Subcutaneous adipose tissue (tissue), 4 donors: Measurements from ENCODE around the gene MTOR. TPM values are rescaled to one million over a fixed set of nuclear protein-coding genes. Genes with fewer than 3 reads are reported as not detected.

Experiments
- total RNA-seq, 4 donors: library from RNA; depleted of rRNA; stranded (reverse); fragments of >200 nt; gene quantifications; one replicate each; pipeline ENCODE4 v1.1.0, GENCODE V29; 2016
- TF ChIP-seq, protein P1 (sequence below): fragments of 450-650 bp; IDR thresholded peaks from one replicate; pipeline ENCODE4 v1.5.1; 2016; ENCODE audit warnings: low read depth, mild to moderate bottlenecking, control low read depth, antibody characterized with exemption, moderate library complexity

MTOR gene
- total RNA-seq, 4 donors from 2014 or later: 36.2 to 54.1 (median 40.1) TPM

DNA sequence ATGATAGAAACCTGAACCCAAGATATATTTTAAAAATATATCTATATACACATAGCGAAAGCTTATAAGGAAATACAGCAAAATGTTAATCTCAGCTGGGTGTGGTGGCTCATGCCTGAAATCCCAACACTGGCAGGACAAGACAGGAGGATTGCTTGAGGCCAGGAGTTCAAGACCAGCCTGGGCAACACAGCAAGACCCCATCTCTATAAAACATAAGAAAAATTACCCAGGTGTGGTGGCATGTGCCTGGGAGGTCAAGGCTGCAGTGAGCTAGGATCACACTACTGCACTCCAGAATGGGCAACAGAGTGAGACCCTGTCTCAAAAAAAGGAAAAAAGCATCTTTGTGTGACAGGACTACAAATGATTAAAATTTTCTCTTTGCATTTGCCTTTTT is 196.6 kb downstream of the MTOR start:
- TF ChIP-seq, protein P1, sequence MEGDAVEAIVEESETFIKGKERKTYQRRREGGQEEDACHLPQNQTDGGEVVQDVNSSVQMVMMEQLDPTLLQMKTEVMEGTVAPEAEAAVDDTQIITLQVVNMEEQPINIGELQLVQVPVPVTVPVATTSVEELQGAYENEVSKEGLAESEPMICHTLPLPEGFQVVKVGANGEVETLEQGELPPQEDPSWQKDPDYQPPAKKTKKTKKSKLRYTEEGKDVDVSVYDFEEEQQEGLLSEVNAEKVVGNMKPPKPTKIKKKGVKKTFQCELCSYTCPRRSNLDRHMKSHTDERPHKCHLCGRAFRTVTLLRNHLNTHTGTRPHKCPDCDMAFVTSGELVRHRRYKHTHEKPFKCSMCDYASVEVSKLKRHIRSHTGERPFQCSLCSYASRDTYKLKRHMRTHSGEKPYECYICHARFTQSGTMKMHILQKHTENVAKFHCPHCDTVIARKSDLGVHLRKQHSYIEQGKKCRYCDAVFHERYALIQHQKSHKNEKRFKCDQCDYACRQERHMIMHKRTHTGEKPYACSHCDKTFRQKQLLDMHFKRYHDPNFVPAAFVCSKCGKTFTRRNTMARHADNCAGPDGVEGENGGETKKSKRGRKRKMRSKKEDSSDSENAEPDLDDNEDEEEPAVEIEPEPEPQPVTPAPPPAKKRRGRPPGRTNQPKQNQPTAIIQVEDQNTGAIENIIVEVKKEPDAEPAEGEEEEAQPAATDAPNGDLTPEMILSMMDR: no peak

DNA sequence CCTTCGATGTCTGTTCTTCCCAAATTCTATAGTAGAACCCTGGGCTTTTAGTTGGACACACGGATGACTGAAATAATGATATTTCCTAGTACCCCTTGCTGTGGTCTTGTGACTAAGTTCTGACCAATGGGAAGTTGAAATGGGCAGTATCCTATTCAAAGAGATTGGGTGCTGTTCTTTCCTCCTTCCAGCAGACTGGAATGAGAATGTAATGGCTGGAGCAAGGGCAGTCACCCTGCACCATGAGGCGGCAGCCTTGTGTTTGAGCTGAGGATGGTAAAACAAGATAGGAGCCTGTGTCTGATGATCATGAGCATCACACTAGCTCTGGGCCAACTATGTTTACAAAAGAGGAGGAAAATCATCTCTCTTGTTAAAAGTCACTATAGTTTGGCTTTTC is 197.4 kb downstream of the MTOR start:
- TF ChIP-seq, protein P1: no peak

DNA sequence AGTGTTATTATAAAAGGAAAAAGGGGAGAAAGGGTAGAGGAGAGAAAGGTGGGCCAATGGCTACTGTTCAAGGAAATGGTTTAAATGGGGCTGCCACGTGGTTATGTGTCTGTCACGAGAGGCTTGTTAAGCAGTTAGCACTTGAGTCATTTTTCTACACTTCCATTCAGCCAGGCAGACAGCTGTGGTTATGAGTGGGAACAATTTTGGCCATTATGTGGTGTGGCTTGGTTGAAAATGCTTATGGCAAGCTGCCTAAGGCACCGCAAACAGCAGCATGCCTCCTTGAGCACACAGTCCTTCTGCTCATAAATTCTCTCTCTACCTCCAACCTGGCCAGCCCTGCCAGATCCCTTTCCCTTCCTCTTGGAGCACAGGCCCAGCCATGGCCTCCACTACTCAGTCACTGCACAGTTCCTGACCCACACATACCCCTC is 199.4 kb downstream of the MTOR start:
- TF ChIP-seq, protein P1: no peak

DNA sequence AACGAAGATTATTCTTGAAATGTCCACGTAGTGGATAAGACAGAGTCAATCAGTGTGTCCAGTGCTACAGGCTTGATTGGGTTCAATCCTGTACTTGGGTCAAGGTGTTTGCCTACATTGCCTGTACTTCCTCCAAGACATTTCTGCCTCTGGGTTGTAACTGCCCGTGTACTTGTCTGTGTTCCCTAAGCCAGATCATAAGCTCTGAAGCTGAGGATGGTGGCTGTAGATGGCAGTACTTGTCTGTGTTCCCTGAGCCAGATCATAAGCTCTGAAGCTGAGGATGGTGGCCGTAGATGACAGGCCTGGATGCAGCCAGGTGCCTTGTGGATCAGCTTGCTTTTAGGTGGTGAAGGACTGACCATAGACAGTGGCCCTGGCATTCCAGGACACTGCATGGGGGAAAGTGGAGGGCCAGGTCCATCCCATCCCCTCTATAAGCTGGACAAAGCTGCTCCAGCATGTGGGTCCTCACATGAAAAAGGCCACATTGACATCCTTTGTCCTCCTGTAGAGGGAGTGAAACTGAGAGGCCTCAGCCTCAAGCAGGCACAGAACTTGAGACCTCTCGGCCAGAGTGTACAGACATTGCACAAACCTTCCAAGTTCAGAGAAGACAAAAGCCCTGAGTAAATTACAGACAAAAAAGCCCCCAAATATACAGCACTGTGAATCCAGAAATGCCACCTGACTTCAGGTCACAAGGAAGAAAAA is 200.5 kb downstream of the MTOR start:
- TF ChIP-seq, protein P1: no peak

DNA sequence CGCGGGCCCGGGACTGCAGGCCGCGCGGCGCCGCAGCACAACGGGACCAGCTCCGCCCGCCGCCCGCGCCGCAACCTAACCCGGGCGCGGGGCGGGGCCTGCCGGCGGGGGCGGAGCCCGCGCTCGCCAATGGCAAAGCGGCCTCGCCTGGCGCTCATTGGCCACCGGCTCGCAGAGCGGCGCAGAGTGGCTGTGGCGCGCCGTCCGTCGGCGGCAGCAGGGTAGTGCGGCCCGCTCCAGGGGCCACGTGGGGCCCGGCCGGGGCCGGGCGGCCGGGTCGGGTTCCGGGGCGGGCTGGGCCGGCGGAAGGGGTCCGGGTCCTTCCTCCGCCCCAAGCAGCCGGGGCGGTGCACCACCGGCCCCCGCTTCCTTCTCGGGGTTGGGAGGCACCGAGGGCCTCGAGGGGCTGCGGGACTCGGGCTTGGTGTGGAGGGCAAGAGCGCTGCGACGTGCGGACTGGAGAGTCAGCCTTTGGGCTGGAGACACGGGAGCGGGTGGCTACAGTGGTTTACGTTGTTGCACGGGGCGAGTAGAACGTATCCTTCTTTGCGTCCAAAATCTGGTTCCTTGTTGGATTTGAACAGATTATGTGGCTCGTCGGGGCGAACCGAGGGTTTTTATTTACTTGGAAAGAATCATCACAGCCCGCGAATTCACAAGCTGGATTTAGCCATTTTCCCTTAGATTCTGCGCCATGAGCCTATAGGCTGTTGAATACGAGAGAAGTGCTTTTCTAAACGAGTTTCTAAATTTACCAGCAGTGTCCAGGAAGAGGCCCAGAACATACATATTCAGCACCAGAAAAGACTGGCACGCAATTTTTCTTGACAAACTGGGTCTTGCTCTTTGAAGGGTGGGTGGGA is 202.2 kb downstream of the MTOR start, which contains the start of gene SRM:
Gene SRM (minus strand): TSS at position 51 of the 863 bp plus-strand sequence. CDS start 75 bp downstream, outside the sequence.
- TF ChIP-seq, protein P1: no peak

DNA sequence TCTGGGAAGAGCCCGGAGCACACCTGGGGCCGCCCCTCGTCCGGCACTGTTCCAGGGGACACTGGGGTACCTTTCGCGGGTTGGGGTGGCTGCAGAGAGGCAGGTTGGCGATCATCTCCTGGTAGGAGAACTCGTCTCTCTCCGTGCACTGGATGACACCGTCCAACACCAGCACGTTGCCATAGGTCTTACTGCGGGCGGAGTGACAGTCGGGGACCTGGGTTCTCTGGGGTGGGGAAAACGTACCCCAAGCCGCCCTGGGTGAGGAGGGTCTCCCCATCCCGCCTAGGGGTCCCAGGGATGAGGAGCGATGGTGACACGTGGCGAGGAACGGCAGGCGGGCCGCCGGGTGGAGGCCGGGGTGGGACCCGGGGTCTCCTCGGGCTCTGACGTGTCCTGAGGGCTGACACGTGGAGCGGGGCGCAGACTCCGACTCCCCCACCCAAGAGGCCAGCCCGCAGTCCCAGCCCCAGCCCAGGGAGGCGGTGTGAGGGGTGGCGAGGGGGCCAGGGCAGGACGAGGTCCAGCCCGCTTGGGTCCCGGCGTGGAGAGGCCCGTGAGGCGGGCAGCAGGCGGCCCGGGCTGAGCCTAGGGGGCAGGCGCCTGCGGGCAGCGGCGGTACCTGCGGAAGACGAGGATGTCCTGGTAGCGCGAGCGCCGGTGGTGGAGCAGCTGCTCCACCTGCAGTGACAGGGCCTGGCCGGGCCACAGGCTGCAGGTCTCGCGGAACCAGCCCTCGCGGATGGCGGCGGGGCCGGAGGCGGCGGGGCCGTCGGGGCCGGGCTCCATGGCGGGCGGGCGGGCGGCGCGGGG is 203.0 kb downstream of the MTOR start:
- TF ChIP-seq, protein P1: no peak
